HUES6 (cell line): ENCODE results near the gene ANO10.

Source experiments
- H3K27ac ChIP-seq: 2 replicates; pipeline ENCODE4 v1.7.0; 2013; ENCODE audit warnings: low read depth, mild to moderate bottlenecking, low read length, inconsistent platforms
- H3K27me3 ChIP-seq: 2 replicates; pipeline ENCODE4 v1.6.1; 2013; ENCODE audit warnings: low read length; ENCODE audit not compliant: control insufficient read depth, insufficient read depth
- H3K36me3 ChIP-seq: 2 replicates; pipeline ENCODE4 v1.6.1; 2013; ENCODE audit warnings: low read length; ENCODE audit not compliant: control insufficient read depth, insufficient read depth
- H3K4me1 ChIP-seq: 2 replicates; pipeline ENCODE4 v1.6.1; 2013; ENCODE audit warnings: low read length; ENCODE audit not compliant: control insufficient read depth, insufficient read depth
- H3K4me3 ChIP-seq: 2 replicates; pipeline ENCODE4 v1.5.1; 2013; ENCODE audit warnings: low read depth, low read length
- H3K9ac ChIP-seq: one replicate; pipeline ENCODE4 v1.6.1; 2013; ENCODE audit warnings: mild to moderate bottlenecking, low read length
- H3K9me3 ChIP-seq: 2 replicates; pipeline ENCODE4 v1.6.1; 2013; ENCODE audit warnings: low read depth, low read length; ENCODE audit not compliant: control insufficient read depth, insufficient read depth

Gene ANO10

GRCh38 chr3:43515970-43516635, 105.7 kb downstream of the ANO10 start:
- Histone ChIP-seq H3K4me3 (no peak overlapping the region), H3K27me3 (no peaks in the 10 kb centered on the region), H3K27ac (no peak overlapping the region), H3K36me3 (peaks cover 11% of the 10 kb centered on the region; the same call in 1 of the 2 replicates), H3K4me1 (no peaks in the 10 kb centered on the region), H3K9me3 (peaks cover 14% of the 10 kb centered on the region), H3K9ac (no peak overlapping the region)

DNA sequence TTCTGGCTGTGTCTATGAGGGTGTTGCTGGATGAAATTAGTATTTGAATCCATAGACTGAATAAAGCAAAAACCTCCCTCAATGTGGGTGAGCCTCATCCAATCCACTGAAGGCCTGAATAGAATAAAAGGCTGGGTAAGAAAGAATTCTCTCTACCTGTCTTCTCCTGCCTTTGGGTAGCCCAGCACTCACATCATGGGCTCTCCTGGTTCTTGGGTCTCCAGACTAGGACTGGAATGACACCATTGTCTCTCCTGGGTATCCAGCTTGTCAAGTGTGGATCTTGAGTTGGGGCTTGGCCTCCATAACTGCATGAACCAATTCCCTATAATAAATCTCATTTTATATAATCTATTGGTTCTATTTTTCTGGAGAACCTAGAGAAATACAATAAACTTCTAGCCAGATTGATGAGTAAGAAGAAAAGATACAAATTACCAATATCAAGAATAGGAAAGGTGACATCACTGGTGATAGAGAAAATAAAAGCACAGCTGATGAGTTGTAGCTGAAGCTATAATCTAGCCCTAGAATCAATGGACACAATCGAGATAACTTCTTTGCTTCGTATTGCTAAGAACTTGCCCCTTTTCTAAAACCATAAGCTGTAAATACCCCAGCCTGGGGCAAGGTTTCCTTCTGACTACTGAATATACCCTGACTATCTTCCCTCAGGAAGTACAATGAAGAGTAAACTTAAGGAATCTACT, 106.4 kb downstream of the ANO10 start:
- H3K36me3 ChIP-seq = peaks cover 11% of the 10 kb centered on the region; the same call in 1 of the 2 replicates
- H3K9me3 ChIP-seq = peaks cover 14% of the 10 kb centered on the region
- no peaks in the 10 kb centered on the region for H3K4me1 ChIP-seq
- no peaks in the 10 kb centered on the region for H3K27me3 ChIP-seq
- H3K27ac ChIP-seq = no peak overlapping the region
- H3K9ac ChIP-seq = no peak overlapping the region
- no peak overlapping the region for H3K4me3 ChIP-seq

- H3K9ac ChIP-seq = no peak overlapping the region
- no peaks in the 10 kb centered on the region for H3K36me3 ChIP-seq
- H3K27me3 ChIP-seq = no peaks in the 10 kb centered on the region
- H3K4me3 ChIP-seq = no peak overlapping the region
- H3K4me1 ChIP-seq = no peaks in the 10 kb centered on the region
- no peak overlapping the region for H3K27ac ChIP-seq
- no peaks in the 10 kb centered on the region for H3K9me3 ChIP-seq
These were observed 108.9 kb downstream of the ANO10 start for GRCh38 chr3:43512754-43513404.

DNA sequence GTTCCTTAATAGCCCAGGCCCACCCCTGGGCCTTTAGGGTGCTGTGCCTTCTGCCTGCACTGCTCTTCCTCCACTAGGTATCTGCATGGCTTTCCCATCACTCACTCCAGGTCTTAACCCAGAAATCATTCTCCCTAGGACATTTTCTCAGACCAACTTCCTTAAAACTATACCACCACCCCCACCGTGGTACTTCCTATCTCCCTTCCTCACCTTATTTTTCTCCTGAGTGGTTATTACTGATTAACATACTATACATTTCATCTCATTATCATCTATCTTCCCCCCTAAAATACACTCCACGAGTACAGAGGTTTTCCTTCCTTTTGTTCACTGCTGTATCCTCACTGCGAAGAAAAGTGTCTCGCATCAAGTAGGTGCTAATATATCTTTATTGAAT, 115.2 kb downstream of the ANO10 start:
- Histone ChIP-seq H3K27me3 (no peaks in the 10 kb centered on the region), H3K9ac (no peak overlapping the region), H3K36me3 (no peaks in the 10 kb centered on the region), H3K4me1 (no peaks in the 10 kb centered on the region), H3K9me3 (no peaks in the 10 kb centered on the region), H3K4me3 (no peak overlapping the region), H3K27ac (no peak overlapping the region)

DNA sequence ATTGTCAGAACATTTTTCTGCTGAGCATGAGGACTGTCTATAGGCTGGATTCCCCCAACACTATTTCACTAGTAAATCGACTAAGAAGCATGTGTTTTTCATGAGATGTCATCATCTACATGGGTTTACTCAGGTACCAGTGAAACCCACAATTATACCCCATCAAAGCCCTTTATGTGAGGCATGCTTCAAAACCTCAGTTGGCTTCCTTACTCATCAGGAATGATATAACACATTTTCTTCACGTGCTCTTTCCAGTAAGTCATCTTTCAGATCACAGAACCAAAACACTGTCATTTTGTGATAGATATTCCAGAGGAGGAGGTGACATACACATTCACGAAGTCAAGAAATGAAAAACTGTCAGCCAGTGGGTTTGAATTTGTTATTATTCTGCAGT, 116.5 kb downstream of the ANO10 start:
- Histone ChIP-seq H3K9me3 (no peaks in the 10 kb centered on the region), H3K27me3 (no peaks in the 10 kb centered on the region), H3K4me3 (no peak overlapping the region), H3K9ac (no peak overlapping the region), H3K4me1 (no peaks in the 10 kb centered on the region), H3K36me3 (no peaks in the 10 kb centered on the region), H3K27ac (no peak overlapping the region)

GRCh38 chr3:43503067-43503728, 118.6 kb downstream of the ANO10 start:
- Histone ChIP-seq H3K27me3 (no peaks in the 10 kb centered on the region), H3K9ac (no peak overlapping the region), H3K4me3 (no peak overlapping the region), H3K36me3 (no peaks in the 10 kb centered on the region), H3K4me1 (peaks cover 3% of the 10 kb centered on the region; the same call in 1 of the 2 replicates), H3K27ac (no peak overlapping the region), H3K9me3 (no peaks in the 10 kb centered on the region)

GRCh38 chr3:43499256-43499655, 122.6 kb downstream of the ANO10 start:
- Histone ChIP-seq H3K36me3 (no peaks in the 10 kb centered on the region), H3K4me1 (peaks cover 9% of the 10 kb centered on the region; the same call in 1 of the 2 replicates), H3K4me3 (no peak overlapping the region), H3K9me3 (no peaks in the 10 kb centered on the region), H3K27ac (no peak overlapping the region), H3K27me3 (no peaks in the 10 kb centered on the region), H3K9ac (no peak overlapping the region)

- no peaks in the 10 kb centered on the region for H3K36me3 ChIP-seq
- peaks cover 9% of the 10 kb centered on the region; the same call in 1 of the 2 replicates for H3K4me1 ChIP-seq
- no peaks in the 10 kb centered on the region for H3K9me3 ChIP-seq
- no peaks in the 10 kb centered on the region for H3K27me3 ChIP-seq
- no peak overlapping the region for H3K27ac ChIP-seq
- H3K4me3 ChIP-seq = no peak overlapping the region
- H3K9ac ChIP-seq = no peak overlapping the region
These were observed 123.9 kb downstream of the ANO10 start for GRCh38 chr3:43497905-43498365.

GRCh38 chr3:43497422-43497821, 124.4 kb downstream of the ANO10 start:
- H3K36me3 ChIP-seq = no peaks in the 10 kb centered on the region
- no peak overlapping the region for H3K9ac ChIP-seq
- H3K27me3 ChIP-seq = no peaks in the 10 kb centered on the region
- peaks cover 9% of the 10 kb centered on the region; the same call in 1 of the 2 replicates for H3K4me1 ChIP-seq
- H3K27ac ChIP-seq = no peak overlapping the region
- H3K4me3 ChIP-seq = no peak overlapping the region
- H3K9me3 ChIP-seq = no peaks in the 10 kb centered on the region

GRCh38 chr3:43496740-43497375, 125.0 kb downstream of the ANO10 start:
- Histone ChIP-seq H3K36me3 (no peaks in the 10 kb centered on the region), H3K9me3 (no peaks in the 10 kb centered on the region), H3K4me1 (peaks cover 9% of the 10 kb centered on the region; the same call in 1 of the 2 replicates), H3K9ac (no peak overlapping the region), H3K4me3 (no peak overlapping the region), H3K27ac (no peak overlapping the region), H3K27me3 (no peaks in the 10 kb centered on the region)
